GM12865 (cell line): ENCODE data around the gene HEBP1.

Source experiments
- DNase-seq: peaks from one replicate; pipeline ENCODE4 v3.0.0; 2010; ENCODE audit warnings: low read depth
- H3K4me3 ChIP-seq: 2 replicates; pipeline ENCODE4 v1.5.1; 2011; ENCODE audit warnings: mild to moderate bottlenecking, low read depth, low read length, control low read depth
- CTCF ChIP-seq: IDR thresholded peaks from 2 replicates; pipeline ENCODE4 v1.5.1; 2011; ENCODE audit warnings: low read length, control low read depth, low read depth, inconsistent platforms; ENCODE audit not compliant: insufficient read depth; ENCODE audit errors: missing control alignments

The HEBP1 gene

GRCh38 chr12:12974211-12974610, 25.9 kb downstream of the HEBP1 start:
- no peak for DNase-seq
- no peak for TF ChIP-seq CTCF
- no peak overlapping the region for H3K4me3 ChIP-seq

GRCh38 chr12:12973019-12973418, 27.0 kb downstream of the HEBP1 start:
- H3K4me3 ChIP-seq: no peak overlapping the region
- DNase-seq: no peak
- TF ChIP-seq CTCF: no peak

GRCh38 chr12:12965836-12966235, 34.2 kb downstream of the HEBP1 start:
- TF ChIP-seq CTCF: no peak
- no peak for DNase-seq
- H3K4me3 ChIP-seq: no peak overlapping the region

GRCh38 chr12:12964255-12964654, 35.8 kb downstream of the HEBP1 start:
- DNase-seq: peak; percentile 12
- H3K4me3 ChIP-seq: no peak overlapping the region
- no peak for TF ChIP-seq CTCF

GRCh38 chr12:12960639-12961209, 39.3 kb downstream of the HEBP1 start:
- no peak for TF ChIP-seq CTCF
- H3K4me3 ChIP-seq: no peak overlapping the region
- no peak for DNase-seq

- no peak overlapping the region for H3K4me3 ChIP-seq
- TF ChIP-seq CTCF: no peak
- DNase-seq: no peak
Measured at GRCh38 chr12:12958886-12959285, 41.2 kb downstream of the HEBP1 start.
